HG02642 (cell line): Measurements from ENCODE around the gene NLRP14.

Experiments used
- ATAC-seq: cut with Tn5 transposase; IDR thresholded peaks from one replicate; pipeline ENCODE4 v1.9.1; 2021; ENCODE audit warnings: mild to moderate bottlenecking; ENCODE audit not compliant: unreplicated experiment, poor library complexity

NLRP14 gene

GRCh38 chr11:7020183-7020917, at the start of gene NLRP14, which contains the start of gene ZNF214:
TSS of gene NLRP14 (plus strand) at chr11:7020479. CDS start at chr11:7038587, 18,108 bp downstream.
TSS of gene ZNF214 (minus strand) at chr11:7020346. CDS start at chr11:7002835, 17,511 bp downstream.
- peak; percentile 74 for ATAC-seq

- no peak for ATAC-seq
Observed at GRCh38 chr11:6979365-6979764, 40.9 kb upstream of the NLRP14 start.

GRCh38 chr11:6986487-6986886, 33.8 kb upstream of the NLRP14 start:
- no peak for ATAC-seq

GRCh38 chr11:6988506-6988905, 31.8 kb upstream of the NLRP14 start:
- no peak for ATAC-seq

GRCh38 chr11:6991227-6991626, 29.1 kb upstream of the NLRP14 start:
- no peak for ATAC-seq

- ATAC-seq = no peak
Observed at GRCh38 chr11:6992026-6992425, 28.3 kb upstream of the NLRP14 start.

GRCh38 chr11:6992457-6993417, 27.5 kb upstream of the NLRP14 start:
- no peak for ATAC-seq

- ATAC-seq = no peak
Observed at GRCh38 chr11:6995703-6996102, 24.6 kb upstream of the NLRP14 start.

- no peak for ATAC-seq
Observed at GRCh38 chr11:7004482-7004881, 15.8 kb upstream of the NLRP14 start.

GRCh38 chr11:7014118-7014517, 6.2 kb upstream of the NLRP14 start:
- ATAC-seq = no peak

- ATAC-seq = no peak
Observed at GRCh38 chr11:7016011-7016410, 4.3 kb upstream of the NLRP14 start.

- ATAC-seq = peak; percentile 39
Observed at GRCh38 chr11:7019500-7020182, 638 bp upstream of the NLRP14 start.

- no peak for ATAC-seq
Observed at GRCh38 chr11:7021318-7021717, 1.0 kb downstream of the NLRP14 start.

- ATAC-seq = no peak
Observed at GRCh38 chr11:7028141-7028540, 7.9 kb downstream of the NLRP14 start.

- no peak for ATAC-seq
Observed at GRCh38 chr11:7030836-7031235, 10.6 kb downstream of the NLRP14 start.

GRCh38 chr11:7031471-7031871, 11.2 kb downstream of the NLRP14 start:
- no peak for ATAC-seq

GRCh38 chr11:7032692-7033091, 12.4 kb downstream of the NLRP14 start:
- no peak for ATAC-seq

- no peak for ATAC-seq
Observed at GRCh38 chr11:7034019-7034418, 13.7 kb downstream of the NLRP14 start.

GRCh38 chr11:7046474-7047175, 26.3 kb downstream of the NLRP14 start:
- no peak for ATAC-seq

- ATAC-seq = no peak
Observed at GRCh38 chr11:7050191-7050590, 29.9 kb downstream of the NLRP14 start.
